Urothelium cell line (cell line): Measurements from ENCODE around the gene FAM171A1.
A peak's percentile ranks its signal among the peaks of the same experiment; 100 is the strongest.

Experiments
- DNase-seq: peaks from one replicate; pipeline ENCODE4 v3.0.0; 2011; ENCODE audit warnings: low spot score, mixed read lengths
- FAIRE-seq: peaks from 2 replicates; lab custom pipeline; 2011; peaks lifted over from hg19 to GRCh38; lab: Jason Lieb, UNC

The FAM171A1 gene

GRCh38 chr10:15183689-15184481 is 187.2 kb downstream of the FAM171A1 start:
- no peak for DNase-seq
- no peak for FAIRE-seq

GRCh38 chr10:15182540-15183207 is 188.4 kb downstream of the FAM171A1 start:
- DNase-seq (no peak), FAIRE-seq (no peak)

GRCh38 chr10:15181576-15182156 is 189.4 kb downstream of the FAM171A1 start:
- DNase-seq (no peak), FAIRE-seq (no peak)

- no peak for FAIRE-seq
- DNase-seq, result no peak
Measured at GRCh38 chr10:15180736-15181135, 190.4 kb downstream of the FAM171A1 start.

GRCh38 chr10:15176269-15176668 is 194.8 kb downstream of the FAM171A1 start:
- FAIRE-seq (no peak), DNase-seq (no peak)

- FAIRE-seq (no peak), DNase-seq (no peak)
Measured at GRCh38 chr10:15175587-15175986, 195.5 kb downstream of the FAM171A1 start.

- no peak for DNase-seq
- FAIRE-seq, result no peak
Measured at GRCh38 chr10:15172306-15172840, 198.7 kb downstream of the FAM171A1 start.

GRCh38 chr10:15169555-15170401 is 201.3 kb downstream of the FAM171A1 start:
- FAIRE-seq (no peak), DNase-seq (no peak)

- DNase-seq, result peak; percentile 98
- no peak for FAIRE-seq
Measured at GRCh38 chr10:15168786-15169554, 202.1 kb downstream of the FAM171A1 start.

- FAIRE-seq (peak; percentile 17), DNase-seq (peak; percentile 97)
Measured at GRCh38 chr10:15168291-15168785, 202.8 kb downstream of the FAM171A1 start, which contains the start of gene NMT2. Gene NMT2 (minus strand): TSS chr10:15168693. CDS start chr10:15168612, 81 bp downstream.

GRCh38 chr10:15167411-15168290 is 203.4 kb downstream of the FAM171A1 start:
- FAIRE-seq (no peak), DNase-seq (peak; percentile 70)

GRCh38 chr10:15166325-15166724 is 204.8 kb downstream of the FAM171A1 start:
- FAIRE-seq (no peak), DNase-seq (no peak)

GRCh38 chr10:15163253-15163828 is 207.7 kb downstream of the FAM171A1 start:
- FAIRE-seq (no peak), DNase-seq (no peak)
